HepG2 (cell line): ENCODE measurements around the gene TPBG.

Source experiments
- CHD2 ChIP-seq: IDR thresholded peaks from 2 replicates; pipeline ENCODE4 v1.6.1; 2011; ENCODE audit warnings: low read depth, low read length, improper control_type of control experiment
- CHD4 ChIP-seq: fragments of 200-600 bp; sonication (generic); IDR thresholded peaks from 2 replicates; pipeline ENCODE4 v1.7.0; 2017; ENCODE audit warnings: mild to moderate bottlenecking, low read length, borderline replicate concordance
- ETV6 ChIP-seq: sonication (generic); formaldehyde crosslinking; conservative IDR thresholded peaks from 2 replicates; pipeline ENCODE4 v1.4.0; 2020; ENCODE audit warnings: missing genetic modification reagents
- MXI1 ChIP-seq: IDR thresholded peaks from 3 replicates; pipeline ENCODE4 v1.6.1; 2012; ENCODE audit warnings: low read depth, low read length, inconsistent platforms, borderline replicate concordance
- NONO ChIP-seq, 2 experiments: fragments of 450-650 bp in 1 of 2; sonication (generic) in 1 of 2; formaldehyde crosslinking in 1 of 2; IDR thresholded peaks in 1 of 2; conservative IDR thresholded peaks in 1 of 2; 2 replicates each; pipeline versions ENCODE4 v1.6.1 to v1.8.0; 2017 to 2022; ENCODE audit warnings: mild to moderate bottlenecking in 1 of 2, missing genetic modification reagents in 1 of 2, moderate library complexity in 1 of 2
- YY1 ChIP-seq: IDR thresholded peaks from 2 replicates; pipeline ENCODE4 v1.6.1; 2011; ENCODE audit warnings: low read length, low read depth, moderate library complexity, mild to moderate bottlenecking; ENCODE audit not compliant: insufficient read depth, insufficient replicate concordance
- ZNF414 ChIP-seq: sonication (generic); formaldehyde crosslinking; IDR thresholded peaks from 2 replicates; pipeline ENCODE4 v1.5.0; 2020; ENCODE audit warnings: missing genetic modification reagents
- ZNF691 ChIP-seq: sonication (generic); formaldehyde crosslinking; IDR thresholded peaks from 2 replicates; pipeline ENCODE4 v1.4.0; 2020; ENCODE audit warnings: missing genetic modification reagents, low read depth, mild to moderate bottlenecking, borderline replicate concordance
- ZXDC ChIP-seq: sonication (generic); formaldehyde crosslinking; IDR thresholded peaks from 2 replicates; pipeline ENCODE4 v1.5.0; 2020; ENCODE audit warnings: mild to moderate bottlenecking, missing genetic modification reagents

DNA sequence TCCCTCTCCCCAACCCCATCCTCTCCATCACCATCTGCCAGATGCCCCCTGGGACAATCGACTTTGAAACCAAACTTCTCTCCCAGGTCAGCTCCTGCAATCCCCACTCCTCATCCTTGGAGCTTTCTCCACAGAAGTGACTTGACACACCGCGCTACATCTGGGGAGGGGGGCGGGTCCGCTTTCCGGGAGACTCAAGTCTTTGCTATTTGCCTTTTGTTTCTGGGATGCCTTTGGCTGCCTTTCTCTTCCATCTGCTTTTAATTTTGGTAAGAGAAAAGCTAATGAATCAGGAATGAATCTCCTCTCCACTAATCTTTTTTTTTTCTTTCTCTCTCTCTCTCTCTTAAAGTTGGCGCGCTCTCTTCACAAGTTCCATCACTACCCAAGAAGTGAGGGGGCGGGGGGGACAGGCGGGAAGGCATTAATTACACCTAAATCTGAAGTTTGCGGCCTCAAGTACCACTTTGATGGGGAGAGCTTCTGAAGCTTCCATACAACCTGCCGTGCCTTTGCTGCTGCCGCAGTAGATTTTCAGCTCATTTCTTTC, 664 bp upstream of the TPBG start:
- TF ChIP-seq ZNF414 = no peak
- no peak for TF ChIP-seq ETV6 (CRISPR knock-in tag)
- no peak for TF ChIP-seq CHD4
- no peak for TF ChIP-seq YY1
- no peak for TF ChIP-seq CHD2
- TF ChIP-seq ZNF691 (CRISPR knock-in tag) = no peak
- TF ChIP-seq MXI1 = no peak
- TF ChIP-seq NONO (IDR thresholded peaks at IDR 0.05) = no peak
- no peak for TF ChIP-seq NONO (CRISPR knock-in tag; conservative IDR thresholded peaks at IDR 0.05)
- TF ChIP-seq ZXDC = no peak
